ENCODE measurements around the gene TM4SF18.
A peak's percentile ranks its signal among the peaks of the same experiment; 100 is the strongest.

- no peak for TF ChIP-seq EZH2phosphoT487 (IDR thresholded peaks at IDR 0.05; ENCODE audit: borderline replicate concordance, low read depth, low read length)
- peak; percentile 85 for TF ChIP-seq CTCF (conservative IDR thresholded peaks at IDR 0.05; ENCODE audit: low read length)
These were observed 19.1 kb upstream of the TM4SF18 start for GRCh38 chr3:149352556-149352955.
